HepG2 (cell line): ENCODE data around the gene HOXA1. TPM values are rescaled to one million over a fixed set of nuclear protein-coding genes. Genes with fewer than 3 reads are reported as not detected.

ENCODE experiments used
- HNRNPL ChIP-seq: fragments of 200-400 bp; formaldehyde crosslinking; IDR thresholded peaks from 2 replicates; pipeline ENCODE4 v1.6.1; 2017; ENCODE audit warnings: mild to moderate bottlenecking, low read depth, low read length
- MIER2 ChIP-seq: IDR thresholded peaks from 2 replicates; pipeline ENCODE4 v1.6.1; 2016; ENCODE audit warnings: missing biosample characterization, missing genetic modification reagents
- RBFOX2 ChIP-seq: fragments of 200-400 bp; formaldehyde crosslinking; IDR thresholded peaks from 2 replicates; pipeline ENCODE4 v1.6.1; 2017; ENCODE audit warnings: low read depth, mild to moderate bottlenecking, low read length
- ZNF350 ChIP-seq: sonication (generic); formaldehyde crosslinking; IDR thresholded peaks from 2 replicates; pipeline ENCODE4 v1.4.0; 2020; ENCODE audit warnings: mild to moderate bottlenecking, low read depth, missing genetic modification reagents, borderline replicate concordance
- ZNF850 ChIP-seq: sonication (generic); formaldehyde crosslinking; conservative IDR thresholded peaks from 2 replicates; pipeline ENCODE4 v1.9.0; 2021; ENCODE audit warnings: mild to moderate bottlenecking, missing genetic modification reagents
- polyA plus RNA-seq, 8 experiments: library from polyadenylated mRNA; depleted of rRNA in 3 of 8; stranded (reverse) in 7 of 8; unstranded in 1 of 8; fragments of >200 nt; fragmentation: Illumina TruSeq in 4 of 8; extraction: Trizol in 4 of 8; gene quantifications; 2 replicates each; pipeline versions ENCODE4 v1.2.1 to v1.2.3, GENCODE V29; 2011 to 2016; ENCODE audit warnings: low read depth in 4 of 8, missing spikeins in 1 of 8, mixed read lengths in 1 of 8; ENCODE audit not compliant: insufficient read depth in 1 of 8
- total RNA-seq, 5 experiments: library from RNA; depleted of rRNA; stranded (reverse); fragments of >200 nt; fragmentation: Illumina TruSeq; extraction: Trizol; gene quantifications; 2 replicates each; pipeline ENCODE4 v1.2.3, GENCODE V29; 2016; ENCODE audit warnings: low read depth in 1 of 5
- TF ChIP-seq, protein P1 (sequence below): sonication (generic); formaldehyde crosslinking; IDR thresholded peaks from 2 replicates; pipeline ENCODE4 v1.8.0; 2022; ENCODE audit warnings: mild to moderate bottlenecking, missing genetic modification reagents, moderate library complexity
- TF ChIP-seq, protein P2 (sequence below): sonication (generic); formaldehyde crosslinking; IDR thresholded peaks from 2 replicates; pipeline ENCODE4 v1.4.0; 2020; ENCODE audit warnings: mild to moderate bottlenecking, missing genetic modification reagents
- TF ChIP-seq, protein P3 (sequence below): sonication (generic); formaldehyde crosslinking; IDR thresholded peaks from 2 replicates; pipeline ENCODE4 v1.8.1; 2023; ENCODE audit warnings: mild to moderate bottlenecking, moderate library complexity, missing genetic modification reagents
- TF ChIP-seq, protein P4 (sequence below), 2 experiments: sonication (generic) in 1 of 2; formaldehyde crosslinking in 1 of 2; IDR thresholded peaks; 2 replicates each; pipeline versions ENCODE4 v1.4.0 to v1.6.1; 2018 to 2020; ENCODE audit warnings: missing genetic modification reagents in 2 of 2, borderline replicate concordance in 1 of 2, low read depth in 1 of 2, mild to moderate bottlenecking in 1 of 2, missing biosample characterization in 1 of 2
- TF ChIP-seq, protein P5 (sequence below): sonication (generic); formaldehyde crosslinking; IDR thresholded peaks from 2 replicates; pipeline ENCODE4 v1.4.0; 2020; ENCODE audit warnings: missing genetic modification reagents, low read depth, mild to moderate bottlenecking, borderline replicate concordance
- TF ChIP-seq, protein P6 (sequence below): sonication (generic); formaldehyde crosslinking; IDR thresholded peaks from 2 replicates; pipeline ENCODE4 v1.8.0; 2022; ENCODE audit warnings: mild to moderate bottlenecking, missing genetic modification reagents; ENCODE audit not compliant: insufficient replicate concordance
- TF ChIP-seq, protein P7 (sequence below): sonication (generic); formaldehyde crosslinking; IDR thresholded peaks from 2 replicates; pipeline ENCODE4 v1.4.0; 2020; ENCODE audit warnings: missing genetic modification reagents
- TF ChIP-seq, protein P8 (sequence below): sonication (generic); formaldehyde crosslinking; IDR thresholded peaks from 2 replicates; pipeline ENCODE4 v1.8.1; 2023; ENCODE audit warnings: mild to moderate bottlenecking, missing genetic modification reagents

HOXA1 gene
- total and polyA plus RNA-seq, 2 of the 13 experiments (the other 11 are each of a cell fraction or from before 2014, with no cell fraction given) = 0.18 to 0.20 TPM

DNA sequence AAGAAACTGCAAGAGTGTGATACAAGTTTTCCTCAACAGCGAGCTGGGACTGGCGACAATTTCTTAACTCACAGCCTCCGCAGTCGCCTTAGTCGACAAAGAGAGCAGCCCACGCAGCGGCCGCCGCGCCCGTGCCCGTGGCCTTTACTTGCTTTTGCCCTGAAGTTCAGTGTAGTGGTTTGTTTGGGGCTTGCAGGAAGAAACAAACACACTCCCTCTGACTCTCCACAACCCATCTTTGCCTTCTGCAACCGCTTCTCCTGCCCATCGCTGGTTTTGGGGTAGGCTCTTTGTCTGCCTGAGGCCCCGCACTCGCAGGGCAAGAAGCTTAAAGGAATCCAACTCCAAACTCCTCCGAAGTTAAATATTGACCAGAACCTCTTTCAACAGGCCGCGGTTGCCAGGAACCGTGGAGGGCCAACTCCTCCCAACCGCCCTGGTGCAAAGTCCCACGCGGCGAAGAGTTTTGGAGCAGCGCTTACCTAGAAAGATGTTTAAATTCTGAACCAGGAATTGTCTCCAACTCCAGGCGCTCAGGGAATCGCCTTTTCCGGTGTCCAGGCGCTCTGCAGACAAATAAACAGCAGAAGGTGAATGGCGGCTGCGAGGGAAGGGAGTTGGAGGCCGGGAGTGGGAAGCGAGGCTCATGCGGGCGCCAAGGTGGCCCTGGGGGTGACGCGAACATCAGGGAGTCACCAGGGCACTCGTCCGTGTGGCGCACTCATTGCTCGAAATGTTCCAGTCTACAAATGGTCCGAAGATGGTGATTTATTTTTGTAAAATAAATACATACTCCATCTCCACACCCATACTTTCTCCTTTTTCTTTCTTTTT, 26.5 kb upstream of the HOXA1 start (continued):
- TF ChIP-seq, protein P1, sequence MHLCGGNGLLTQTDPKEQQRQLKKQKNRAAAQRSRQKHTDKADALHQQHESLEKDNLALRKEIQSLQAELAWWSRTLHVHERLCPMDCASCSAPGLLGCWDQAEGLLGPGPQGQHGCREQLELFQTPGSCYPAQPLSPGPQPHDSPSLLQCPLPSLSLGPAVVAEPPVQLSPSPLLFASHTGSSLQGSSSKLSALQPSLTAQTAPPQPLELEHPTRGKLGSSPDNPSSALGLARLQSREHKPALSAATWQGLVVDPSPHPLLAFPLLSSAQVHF (CRISPR knock-in tag) = no peak
- TF ChIP-seq, protein P2, sequence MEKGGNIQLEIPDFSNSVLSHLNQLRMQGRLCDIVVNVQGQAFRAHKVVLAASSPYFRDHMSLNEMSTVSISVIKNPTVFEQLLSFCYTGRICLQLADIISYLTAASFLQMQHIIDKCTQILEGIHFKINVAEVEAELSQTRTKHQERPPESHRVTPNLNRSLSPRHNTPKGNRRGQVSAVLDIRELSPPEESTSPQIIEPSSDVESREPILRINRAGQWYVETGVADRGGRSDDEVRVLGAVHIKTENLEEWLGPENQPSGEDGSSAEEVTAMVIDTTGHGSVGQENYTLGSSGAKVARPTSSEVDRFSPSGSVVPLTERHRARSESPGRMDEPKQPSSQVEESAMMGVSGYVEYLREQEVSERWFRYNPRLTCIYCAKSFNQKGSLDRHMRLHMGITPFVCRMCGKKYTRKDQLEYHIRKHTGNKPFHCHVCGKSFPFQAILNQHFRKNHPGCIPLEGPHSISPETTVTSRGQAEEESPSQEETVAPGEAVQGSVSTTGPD = peak; percentile 64; the same call in 1 of the 2 replicates
- TF ChIP-seq, protein P3, sequence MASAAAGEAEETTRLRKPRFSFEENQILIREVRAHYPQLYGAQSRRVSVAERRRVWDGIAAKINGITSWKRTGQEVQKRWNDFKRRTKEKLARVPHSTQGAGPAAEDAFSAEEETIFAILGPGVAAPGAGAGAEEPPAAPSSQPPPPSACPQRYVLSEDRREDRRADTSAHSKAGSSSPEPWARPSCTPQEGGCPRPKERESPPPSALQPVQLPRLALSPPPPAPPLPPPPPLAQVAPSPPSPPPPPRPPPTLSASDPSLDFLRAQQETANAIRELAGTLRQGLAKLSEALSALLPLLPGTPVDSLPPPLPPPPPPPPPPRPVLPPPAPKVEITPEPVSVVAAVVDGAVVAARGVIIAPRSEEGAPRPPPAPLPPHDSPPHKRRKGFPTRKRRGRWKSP = peak; percentile 88; the same call in 1 of the 2 replicates
- TF ChIP-seq HNRNPL = peak; percentile 43; the same call in 1 of the 2 replicates
- TF ChIP-seq ZNF850 (CRISPR knock-in tag) = no peak
- TF ChIP-seq, protein P4, sequence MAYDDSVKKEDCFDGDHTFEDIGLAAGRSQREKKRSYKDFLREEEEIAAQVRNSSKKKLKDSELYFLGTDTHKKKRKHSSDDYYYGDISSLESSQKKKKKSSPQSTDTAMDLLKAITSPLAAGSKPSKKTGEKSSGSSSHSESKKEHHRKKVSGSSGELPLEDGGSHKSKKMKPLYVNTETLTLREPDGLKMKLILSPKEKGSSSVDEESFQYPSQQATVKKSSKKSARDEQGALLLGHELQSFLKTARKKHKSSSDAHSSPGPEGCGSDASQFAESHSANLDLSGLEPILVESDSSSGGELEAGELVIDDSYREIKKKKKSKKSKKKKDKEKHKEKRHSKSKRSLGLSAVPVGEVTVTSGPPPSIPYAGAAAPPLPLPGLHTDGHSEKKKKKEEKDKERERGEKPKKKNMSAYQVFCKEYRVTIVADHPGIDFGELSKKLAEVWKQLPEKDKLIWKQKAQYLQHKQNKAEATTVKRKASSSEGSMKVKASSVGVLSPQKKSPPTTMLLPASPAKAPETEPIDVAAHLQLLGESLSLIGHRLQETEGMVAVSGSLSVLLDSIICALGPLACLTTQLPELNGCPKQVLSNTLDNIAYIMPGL (CRISPR knock-in tag; IDR thresholded peaks at IDR 0.05; ENCODE audit: borderline replicate concordance in 1 of 2, low read depth in 1 of 2) = peak; percentile 13 to 69; a peak in 2 of 4 replicates
- TF ChIP-seq, protein P5, sequence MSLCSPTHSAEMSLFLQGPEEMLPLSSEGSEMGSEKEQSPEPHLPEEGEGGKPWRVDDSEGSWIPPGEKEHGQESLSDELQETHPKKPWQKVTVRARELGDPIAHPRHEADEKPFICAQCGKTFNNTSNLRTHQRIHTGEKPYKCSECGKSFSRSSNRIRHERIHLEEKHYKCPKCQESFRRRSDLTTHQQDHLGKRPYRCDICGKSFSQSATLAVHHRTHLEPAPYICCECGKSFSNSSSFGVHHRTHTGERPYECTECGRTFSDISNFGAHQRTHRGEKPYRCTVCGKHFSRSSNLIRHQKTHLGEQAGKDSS (CRISPR knock-in tag) = peak; percentile 18; the same call in 1 of the 2 replicates
- peak; percentile 77 for TF ChIP-seq RBFOX2
- TF ChIP-seq, protein P6, sequence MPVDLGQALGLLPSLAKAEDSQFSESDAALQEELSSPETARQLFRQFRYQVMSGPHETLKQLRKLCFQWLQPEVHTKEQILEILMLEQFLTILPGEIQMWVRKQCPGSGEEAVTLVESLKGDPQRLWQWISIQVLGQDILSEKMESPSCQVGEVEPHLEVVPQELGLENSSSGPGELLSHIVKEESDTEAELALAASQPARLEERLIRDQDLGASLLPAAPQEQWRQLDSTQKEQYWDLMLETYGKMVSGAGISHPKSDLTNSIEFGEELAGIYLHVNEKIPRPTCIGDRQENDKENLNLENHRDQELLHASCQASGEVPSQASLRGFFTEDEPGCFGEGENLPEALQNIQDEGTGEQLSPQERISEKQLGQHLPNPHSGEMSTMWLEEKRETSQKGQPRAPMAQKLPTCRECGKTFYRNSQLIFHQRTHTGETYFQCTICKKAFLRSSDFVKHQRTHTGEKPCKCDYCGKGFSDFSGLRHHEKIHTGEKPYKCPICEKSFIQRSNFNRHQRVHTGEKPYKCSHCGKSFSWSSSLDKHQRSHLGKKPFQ (CRISPR knock-in tag) = peak; percentile 25
- 0 out of 2 replicates have a peak, but pooled peaks have one; percentile 68 for TF ChIP-seq ZNF350 (CRISPR knock-in tag)
- TF ChIP-seq MIER2 (CRISPR knock-in tag) = 0 out of 2 replicates have a peak, but pooled peaks have one; percentile 37
- TF ChIP-seq, protein P7, sequence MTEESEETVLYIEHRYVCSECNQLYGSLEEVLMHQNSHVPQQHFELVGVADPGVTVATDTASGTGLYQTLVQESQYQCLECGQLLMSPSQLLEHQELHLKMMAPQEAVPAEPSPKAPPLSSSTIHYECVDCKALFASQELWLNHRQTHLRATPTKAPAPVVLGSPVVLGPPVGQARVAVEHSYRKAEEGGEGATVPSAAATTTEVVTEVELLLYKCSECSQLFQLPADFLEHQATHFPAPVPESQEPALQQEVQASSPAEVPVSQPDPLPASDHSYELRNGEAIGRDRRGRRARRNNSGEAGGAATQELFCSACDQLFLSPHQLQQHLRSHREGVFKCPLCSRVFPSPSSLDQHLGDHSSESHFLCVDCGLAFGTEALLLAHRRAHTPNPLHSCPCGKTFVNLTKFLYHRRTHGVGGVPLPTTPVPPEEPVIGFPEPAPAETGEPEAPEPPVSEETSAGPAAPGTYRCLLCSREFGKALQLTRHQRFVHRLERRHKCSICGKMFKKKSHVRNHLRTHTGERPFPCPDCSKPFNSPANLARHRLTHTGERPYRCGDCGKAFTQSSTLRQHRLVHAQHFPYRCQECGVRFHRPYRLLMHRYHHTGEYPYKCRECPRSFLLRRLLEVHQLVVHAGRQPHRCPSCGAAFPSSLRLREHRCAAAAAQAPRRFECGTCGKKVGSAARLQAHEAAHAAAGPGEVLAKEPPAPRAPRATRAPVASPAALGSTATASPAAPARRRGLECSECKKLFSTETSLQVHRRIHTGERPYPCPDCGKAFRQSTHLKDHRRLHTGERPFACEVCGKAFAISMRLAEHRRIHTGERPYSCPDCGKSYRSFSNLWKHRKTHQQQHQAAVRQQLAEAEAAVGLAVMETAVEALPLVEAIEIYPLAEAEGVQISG = peak; percentile 75
- TF ChIP-seq, protein P8, sequence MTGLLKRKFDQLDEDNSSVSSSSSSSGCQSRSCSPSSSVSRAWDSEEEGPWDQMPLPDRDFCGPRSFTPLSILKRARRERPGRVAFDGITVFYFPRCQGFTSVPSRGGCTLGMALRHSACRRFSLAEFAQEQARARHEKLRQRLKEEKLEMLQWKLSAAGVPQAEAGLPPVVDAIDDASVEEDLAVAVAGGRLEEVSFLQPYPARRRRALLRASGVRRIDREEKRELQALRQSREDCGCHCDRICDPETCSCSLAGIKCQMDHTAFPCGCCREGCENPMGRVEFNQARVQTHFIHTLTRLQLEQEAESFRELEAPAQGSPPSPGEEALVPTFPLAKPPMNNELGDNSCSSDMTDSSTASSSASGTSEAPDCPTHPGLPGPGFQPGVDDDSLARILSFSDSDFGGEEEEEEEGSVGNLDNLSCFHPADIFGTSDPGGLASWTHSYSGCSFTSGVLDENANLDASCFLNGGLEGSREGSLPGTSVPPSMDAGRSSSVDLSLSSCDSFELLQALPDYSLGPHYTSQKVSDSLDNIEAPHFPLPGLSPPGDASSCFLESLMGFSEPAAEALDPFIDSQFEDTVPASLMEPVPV (CRISPR knock-in tag) = 0 out of 2 replicates have a peak, but pooled peaks have one; percentile 27
